Right atrium auricular region (tissue), 2 donors: ENCODE results near the gene ASS1. TPM values are rescaled to one million over a fixed set of nuclear protein-coding genes. Genes with fewer than 3 reads are reported as not detected.

Experiments
- DNase-seq: peaks from one replicate; pipeline ENCODE4 v3.0.0-alpha.2; 2019; ENCODE audit warnings: low spot score
- H3K27ac ChIP-seq, 2 donors: fragments of 200-600 bp; sonication (generic); 1 replicate in 1 of 2; 2 replicates in 1 of 2; pipeline ENCODE4 v1.5.1; 2016 to 2019
- H3K27me3 ChIP-seq, 2 donors: fragments of 200-600 bp; sonication (generic); one replicate each; pipeline versions ENCODE4 v1.5.1 to v1.6.0; 2017 to 2019
- H3K36me3 ChIP-seq: fragments of 200-600 bp; sonication (generic); one replicate; pipeline ENCODE4 v1.5.1; 2016
- H3K4me1 ChIP-seq, 2 donors: fragments of 200-600 bp; sonication (generic); one replicate each; pipeline versions ENCODE4 v1.5.1 to v1.6.0; 2017 to 2019
- H3K4me3 ChIP-seq, 2 donors: fragments of 200-600 bp; sonication (generic); 1 replicate in 1 of 2; 2 replicates in 1 of 2; pipeline ENCODE4 v1.5.1; 2017 to 2019; ENCODE audit warnings: mild to moderate bottlenecking in 1 of 2, moderate library complexity in 1 of 2
- H3K9me3 ChIP-seq, 2 donors: fragments of 200-600 bp; sonication (generic); one replicate each; pipeline ENCODE4 v1.5.1; 2019
- total RNA-seq, 2 donors: library from RNA; depleted of rRNA; stranded (reverse); fragments of >200 nt; gene quantifications; one replicate each; pipeline ENCODE4 v1.1.0, GENCODE V29; 2016
- TF ChIP-seq, protein P1 (sequence below), 2 donors: fragments of 200-600 bp; sonication (generic); IDR thresholded peaks; one replicate each; pipeline ENCODE4 v1.5.1; 2019; ENCODE audit warnings: antibody characterized with exemption in 2 of 2

The ASS1 gene
- total RNA-seq, 2 donors from 2014 or later, result 75.3 to 110 TPM

DNA sequence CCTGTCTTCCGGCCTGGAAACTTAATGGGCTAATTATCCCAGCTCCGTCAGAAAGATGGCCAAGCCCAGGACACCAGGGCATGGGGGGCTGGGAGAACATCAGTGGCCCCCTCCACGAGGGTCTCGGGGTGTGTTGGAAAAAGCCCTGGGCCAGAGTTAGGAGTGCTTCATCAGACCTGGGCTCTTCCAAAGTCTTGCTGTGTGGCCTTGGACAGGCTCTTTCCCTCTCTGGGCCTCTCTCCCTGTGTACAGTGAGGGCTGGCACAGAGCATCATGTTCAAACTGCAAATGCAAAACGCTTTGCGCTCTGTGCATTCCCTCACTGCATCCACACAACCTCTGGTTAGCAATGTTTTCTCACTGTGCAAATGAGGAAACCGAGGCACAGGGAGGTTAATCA lies 48.3 kb downstream of the ASS1 start:
- Histone ChIP-seq H3K4me3 (no peak overlapping the region), H3K36me3 (peaks cover 47% of the 10 kb centered on the region)

DNA sequence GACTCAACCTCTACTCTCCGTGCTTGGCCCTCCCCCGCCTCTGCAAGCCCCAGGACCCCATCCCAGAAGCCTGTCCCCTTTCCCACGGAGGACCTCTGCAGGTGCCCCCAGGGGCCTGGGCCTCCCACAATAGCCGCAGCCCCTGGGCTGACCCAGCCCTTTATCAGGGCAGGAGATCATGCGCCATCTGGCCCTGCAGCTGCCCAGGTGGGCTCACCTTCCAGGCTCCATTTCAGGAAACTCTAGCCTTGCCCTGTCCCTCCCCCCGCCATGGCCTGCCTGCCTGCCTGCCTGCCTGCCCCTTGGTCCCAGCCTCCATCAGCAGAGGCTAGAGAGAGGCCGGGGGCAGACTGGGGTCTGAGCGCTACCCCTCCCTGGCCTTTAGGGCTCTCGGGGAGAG lies 48.7 kb downstream of the ASS1 start:
- no peak for DNase-seq
- Histone ChIP-seq H3K4me3 (no peak overlapping the region), H3K36me3 (peaks cover 52% of the 10 kb centered on the region), H3K4me1 (no peaks in the 10 kb centered on the region), H3K27ac (no peak overlapping the region), H3K27me3 (no peaks in the 10 kb centered on the region), H3K9me3 (peaks cover 0 to 7% of the 10 kb centered on the region in 2 donors)
- TF ChIP-seq, protein P1, sequence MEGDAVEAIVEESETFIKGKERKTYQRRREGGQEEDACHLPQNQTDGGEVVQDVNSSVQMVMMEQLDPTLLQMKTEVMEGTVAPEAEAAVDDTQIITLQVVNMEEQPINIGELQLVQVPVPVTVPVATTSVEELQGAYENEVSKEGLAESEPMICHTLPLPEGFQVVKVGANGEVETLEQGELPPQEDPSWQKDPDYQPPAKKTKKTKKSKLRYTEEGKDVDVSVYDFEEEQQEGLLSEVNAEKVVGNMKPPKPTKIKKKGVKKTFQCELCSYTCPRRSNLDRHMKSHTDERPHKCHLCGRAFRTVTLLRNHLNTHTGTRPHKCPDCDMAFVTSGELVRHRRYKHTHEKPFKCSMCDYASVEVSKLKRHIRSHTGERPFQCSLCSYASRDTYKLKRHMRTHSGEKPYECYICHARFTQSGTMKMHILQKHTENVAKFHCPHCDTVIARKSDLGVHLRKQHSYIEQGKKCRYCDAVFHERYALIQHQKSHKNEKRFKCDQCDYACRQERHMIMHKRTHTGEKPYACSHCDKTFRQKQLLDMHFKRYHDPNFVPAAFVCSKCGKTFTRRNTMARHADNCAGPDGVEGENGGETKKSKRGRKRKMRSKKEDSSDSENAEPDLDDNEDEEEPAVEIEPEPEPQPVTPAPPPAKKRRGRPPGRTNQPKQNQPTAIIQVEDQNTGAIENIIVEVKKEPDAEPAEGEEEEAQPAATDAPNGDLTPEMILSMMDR (IDR thresholded peaks at IDR 0.05), result no peak

More for the DNA sequence above, 48.3 kb downstream of the ASS1 start:
- TF ChIP-seq, protein P1 (IDR thresholded peaks at IDR 0.05), result no peak
- Histone ChIP-seq H3K27ac (no peak overlapping the region), H3K4me1 (no peaks in the 10 kb centered on the region), H3K27me3 (no peaks in the 10 kb centered on the region), H3K9me3 (peaks cover 0 to 7% of the 10 kb centered on the region in 2 donors)
- no peak for DNase-seq

DNA sequence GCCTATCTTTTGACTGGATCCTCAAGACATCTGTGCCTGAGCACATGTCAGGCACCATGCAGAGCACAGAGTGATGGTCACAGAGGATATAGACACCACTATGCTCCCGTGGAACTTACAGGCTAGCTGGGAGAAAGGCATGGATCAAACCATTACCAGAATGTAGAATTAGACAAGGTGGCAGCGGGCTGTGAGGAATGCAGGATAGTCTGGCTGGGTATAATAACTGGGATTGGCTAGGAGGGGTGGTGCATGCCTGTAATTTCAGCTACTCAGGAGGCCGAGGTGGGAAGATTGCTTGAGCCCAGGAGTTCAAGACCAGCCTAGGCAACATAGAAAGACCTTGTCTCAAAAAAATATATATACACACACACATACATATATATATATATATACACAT lies 50.3 kb downstream of the ASS1 start:
- H3K4me3 ChIP-seq, result no peak overlapping the region
- H3K4me1 ChIP-seq, result no peaks in the 10 kb centered on the region
- no peaks in the 10 kb centered on the region for H3K27me3 ChIP-seq
- no peak for DNase-seq
- TF ChIP-seq, protein P1 (IDR thresholded peaks at IDR 0.05), result no peak
- H3K9me3 ChIP-seq, result peaks cover 0 to 7% of the 10 kb centered on the region in 2 donors
- H3K36me3 ChIP-seq, result peaks cover 54% of the 10 kb centered on the region
- no peak overlapping the region for H3K27ac ChIP-seq

DNA sequence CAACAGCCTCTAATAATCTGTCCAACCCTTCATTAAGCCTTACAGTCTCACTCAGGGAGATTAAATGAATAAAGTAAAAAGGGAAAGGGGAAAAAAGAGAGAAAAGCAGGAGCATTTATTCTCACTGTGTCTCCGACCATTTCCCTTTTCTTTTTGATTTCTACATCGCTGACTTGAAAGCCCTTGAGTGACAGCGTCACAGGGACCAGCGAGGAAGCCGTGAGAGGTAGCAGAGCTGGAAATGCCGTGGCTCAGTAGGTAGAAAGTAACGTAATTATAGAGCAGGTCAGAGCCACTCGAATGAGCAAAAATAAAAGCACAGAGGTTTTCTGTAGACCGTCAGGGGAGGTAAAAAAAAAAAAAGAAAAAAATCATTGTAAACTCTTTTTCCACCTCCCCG lies 52.4 kb downstream of the ASS1 start:
- Histone ChIP-seq H3K27me3 (no peaks in the 10 kb centered on the region), H3K36me3 (peaks cover 43% of the 10 kb centered on the region), H3K9me3 (peaks cover 0 to 7% of the 10 kb centered on the region in 2 donors), H3K27ac (no peak overlapping the region), H3K4me1 (no peaks in the 10 kb centered on the region), H3K4me3 (no peak overlapping the region)
- TF ChIP-seq, protein P1 (IDR thresholded peaks at IDR 0.05), result no peak
- DNase-seq, result no peak

DNA sequence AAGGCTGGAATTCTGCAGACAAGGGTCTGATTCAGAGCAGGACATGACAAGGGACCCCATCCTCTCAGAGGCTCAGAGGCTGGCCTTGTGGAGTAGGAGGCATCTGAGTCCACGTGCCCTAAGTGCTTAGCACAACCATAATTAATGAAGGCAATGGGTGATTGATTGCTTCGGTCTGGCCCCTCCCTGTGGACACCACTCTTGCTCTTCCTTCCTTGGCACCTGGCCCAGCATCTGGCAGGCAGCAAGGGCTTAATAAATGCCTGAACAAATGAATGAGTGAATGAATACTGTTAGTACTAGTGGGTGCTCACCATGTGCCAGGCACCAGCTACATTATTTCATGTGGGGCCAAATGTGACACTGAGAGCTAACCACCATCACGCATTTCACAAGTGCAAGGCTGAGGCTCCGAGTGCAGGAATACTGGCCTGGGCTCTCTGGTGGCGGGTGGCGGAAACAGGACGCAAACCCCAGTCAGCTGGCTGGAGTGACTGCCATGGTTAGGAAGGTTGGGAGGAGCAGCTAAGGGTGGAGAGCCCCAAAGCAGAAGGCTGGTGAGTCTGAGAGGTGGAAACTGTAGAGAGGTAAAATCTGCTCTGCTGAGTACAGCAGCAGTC lies 53.6 kb downstream of the ASS1 start:
- peaks cover 0 to 7% of the 10 kb centered on the region in 2 donors for H3K9me3 ChIP-seq
- no peak for DNase-seq
- TF ChIP-seq, protein P1 (IDR thresholded peaks at IDR 0.05), result no peak
- no peak overlapping the region for H3K27ac ChIP-seq
- H3K4me3 ChIP-seq, result no peak overlapping the region
- H3K27me3 ChIP-seq, result no peaks in the 10 kb centered on the region
- H3K36me3 ChIP-seq, result peaks cover 43% of the 10 kb centered on the region
- H3K4me1 ChIP-seq, result no peaks in the 10 kb centered on the region
